GM19099 (cell line): Measurements from ENCODE around the gene QTRT2.

Experiments
- POLR2A ChIP-seq: IDR thresholded peaks from 3 replicates; pipeline ENCODE4 v1.6.1; 2011; ENCODE audit warnings: low read depth; ENCODE audit not compliant: insufficient read length; ENCODE audit errors: extremely low read depth

The QTRT2 gene

GRCh38 chr3:114095796-114096195, 39.3 kb downstream of the QTRT2 start:
- TF ChIP-seq POLR2A: no peak

GRCh38 chr3:114101101-114101500, 44.6 kb downstream of the QTRT2 start:
- TF ChIP-seq POLR2A: no peak

- no peak for TF ChIP-seq POLR2A
These were observed 46.6 kb downstream of the QTRT2 start for GRCh38 chr3:114103181-114103580.

DNA sequence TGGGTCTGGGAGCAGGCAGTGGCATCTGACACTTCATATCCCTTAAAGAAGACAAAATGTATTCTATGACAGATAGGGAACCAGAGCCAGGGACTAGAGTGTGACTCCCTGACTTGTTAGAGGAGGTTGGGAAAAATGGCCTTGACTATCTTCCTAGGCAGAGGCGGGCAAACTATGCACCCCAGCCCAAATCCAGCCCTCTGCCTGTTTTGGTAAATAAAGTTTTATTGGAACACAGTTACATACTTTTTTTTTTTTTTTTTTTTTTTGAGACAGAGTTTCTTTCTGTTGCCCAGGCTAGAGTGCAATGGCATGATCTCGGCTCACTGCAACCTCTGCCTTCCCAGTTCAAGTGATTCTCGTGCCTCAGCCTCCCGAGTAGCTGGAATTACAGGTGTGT, 47.3 kb downstream of the QTRT2 start:
- TF ChIP-seq POLR2A: no peak

GRCh38 chr3:114104414-114104813, 47.9 kb downstream of the QTRT2 start:
- TF ChIP-seq POLR2A: no peak

DNA sequence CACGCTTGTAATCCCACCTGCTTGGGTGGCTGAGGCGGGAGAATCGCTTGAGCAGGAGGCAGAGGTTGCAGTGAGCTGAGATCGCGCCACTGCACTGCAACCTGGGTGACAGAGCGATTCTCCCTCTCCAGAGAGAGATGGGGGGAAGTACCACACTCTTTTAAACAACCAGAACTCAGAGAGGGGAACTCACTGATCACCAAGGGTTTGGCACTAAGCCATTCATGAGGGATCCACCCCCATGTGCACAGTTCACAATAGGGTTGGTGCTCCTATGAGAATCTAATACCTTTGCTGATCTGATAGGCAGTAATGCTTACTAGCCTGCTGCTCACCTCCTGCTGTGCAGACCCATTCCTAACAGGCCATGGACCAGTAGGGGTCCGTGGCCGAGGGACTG, 51.6 kb downstream of the QTRT2 start:
- no peak for TF ChIP-seq POLR2A

- no peak for TF ChIP-seq POLR2A
These were observed 53.9 kb downstream of the QTRT2 start for GRCh38 chr3:114110439-114110838.

DNA sequence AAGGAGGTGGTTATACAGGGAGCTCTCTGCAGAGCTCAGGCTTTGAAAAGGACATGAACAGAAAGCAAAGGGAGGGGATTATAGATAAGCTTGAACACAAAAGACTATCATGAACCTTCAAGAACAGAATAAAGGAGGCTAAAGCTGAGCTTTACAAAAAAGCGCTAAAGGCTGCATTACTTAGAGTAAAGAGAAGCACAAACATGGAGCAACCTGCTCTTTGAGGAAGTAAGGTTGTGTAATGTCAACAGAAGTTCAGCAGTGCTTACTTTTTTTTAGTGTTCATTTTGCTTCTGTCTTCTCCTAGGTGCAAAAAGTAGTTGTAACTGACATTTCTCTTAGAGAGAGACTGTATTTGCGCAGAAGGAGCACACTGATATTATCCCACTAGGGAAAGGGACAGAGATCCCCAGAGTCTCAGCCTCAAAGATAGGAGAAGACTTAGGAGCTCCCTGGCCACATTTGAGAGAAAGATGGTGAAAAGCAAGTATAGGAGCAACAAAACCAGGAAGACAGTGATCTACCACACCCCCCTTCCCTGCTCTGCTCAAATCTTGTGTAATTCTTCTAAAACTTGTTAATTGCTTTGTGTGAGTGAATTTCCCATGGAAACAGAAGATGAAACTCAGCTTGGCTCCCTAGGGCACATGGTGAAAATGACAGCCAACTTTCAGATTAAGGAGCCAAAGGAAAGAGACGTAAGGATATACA, 54.7 kb downstream of the QTRT2 start:
- no peak for TF ChIP-seq POLR2A

DNA sequence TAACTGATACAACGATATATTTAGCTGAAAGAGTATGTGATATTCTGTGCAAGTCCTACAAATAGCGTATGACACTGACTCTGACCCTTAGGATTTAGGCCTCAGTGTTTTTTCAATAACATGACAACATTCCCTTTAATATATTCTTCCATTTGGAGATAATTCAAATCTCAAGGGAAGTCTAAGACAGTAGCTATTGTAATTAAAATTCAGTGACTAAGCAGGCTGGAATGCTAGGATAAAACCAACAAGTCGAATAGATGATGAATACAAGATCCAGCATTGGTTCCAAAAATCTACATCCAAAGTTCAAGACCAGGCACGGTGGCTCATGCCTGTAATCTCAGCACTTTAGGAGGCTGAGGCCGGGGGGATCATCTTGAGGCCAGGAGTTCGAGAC, 56.2 kb downstream of the QTRT2 start:
- TF ChIP-seq POLR2A: no peak

DNA sequence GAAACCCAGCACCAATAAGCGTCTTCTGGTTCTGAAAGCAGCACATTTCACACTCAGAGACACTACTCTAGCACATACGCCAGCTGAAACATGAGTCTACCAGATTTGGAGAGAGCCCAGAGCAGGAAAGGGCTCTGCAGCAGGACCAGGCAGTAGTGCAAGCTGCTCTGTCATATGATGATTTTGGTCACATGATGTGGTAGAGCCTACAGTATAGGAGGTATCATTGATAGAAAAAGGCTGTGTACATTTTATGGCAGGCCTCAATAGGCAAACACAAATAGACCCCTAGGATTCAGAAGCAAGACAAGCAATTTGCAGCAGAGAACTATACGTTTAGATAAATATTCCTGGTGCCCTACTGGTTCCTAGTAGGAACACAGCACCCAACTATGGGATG, 58.2 kb downstream of the QTRT2 start:
- TF ChIP-seq POLR2A: no peak

GRCh38 chr3:114115143-114115542, 58.6 kb downstream of the QTRT2 start:
- TF ChIP-seq POLR2A: no peak

DNA sequence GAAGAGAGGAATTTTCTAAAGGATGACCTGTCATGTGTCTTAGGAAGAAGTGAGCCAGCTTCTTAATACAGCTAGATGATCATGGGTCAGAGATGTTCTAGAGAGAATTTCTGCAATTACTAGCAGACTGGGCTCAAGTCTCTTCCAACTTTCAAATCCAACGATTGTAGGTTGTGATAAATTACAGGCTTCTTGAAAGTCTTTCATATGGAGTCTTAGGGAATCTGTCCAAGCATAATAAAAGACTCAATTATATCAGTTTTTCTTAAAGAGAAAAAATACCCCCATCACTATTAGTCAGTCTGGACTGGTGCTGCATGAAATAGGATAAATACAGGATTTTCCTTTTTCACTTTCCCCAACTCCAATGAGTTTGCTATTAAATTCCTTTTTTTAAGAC, 63.2 kb downstream of the QTRT2 start:
- TF ChIP-seq POLR2A: no peak

GRCh38 chr3:114120211-114120610, 63.7 kb downstream of the QTRT2 start:
- TF ChIP-seq POLR2A: no peak

GRCh38 chr3:114122027-114122709, 65.6 kb downstream of the QTRT2 start:
- TF ChIP-seq POLR2A: no peak

GRCh38 chr3:114126461-114126860, 69.9 kb downstream of the QTRT2 start:
- TF ChIP-seq POLR2A: no peak

DNA sequence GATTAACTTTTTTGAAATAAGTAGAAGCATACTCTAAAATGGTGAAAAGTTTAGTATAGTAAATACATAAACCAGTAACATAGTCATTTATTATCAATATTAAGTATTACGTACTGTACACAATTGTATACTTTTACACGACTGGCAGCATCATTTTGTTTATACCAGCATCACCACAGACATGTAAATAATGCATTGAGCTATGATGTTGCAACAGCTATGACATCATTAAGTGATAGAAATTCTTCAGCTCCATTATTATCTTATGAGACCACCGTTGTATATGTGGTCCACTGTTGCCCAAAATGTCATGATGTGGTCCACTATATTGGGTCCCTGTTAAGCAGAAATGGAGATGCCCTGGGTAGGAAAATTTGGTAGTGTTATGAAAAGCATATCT, 71.0 kb downstream of the QTRT2 start:
- no peak for TF ChIP-seq POLR2A
